Thyroid gland (tissue), 4 donors: Measurements from ENCODE around the gene TIMM17A.

Source experiments
- POLR2A ChIP-seq, 2 donors: fragments of 450-650 bp; IDR thresholded peaks; one replicate each; pipeline ENCODE4 v1.6.1; 2017; ENCODE audit warnings: antibody characterized with exemption in 2 of 2, mild to moderate bottlenecking in 2 of 2, moderate library complexity in 1 of 2
- TF ChIP-seq, protein P1 (sequence below), 6 experiments: fragments of 200-600 bp in 3 of 6; fragments of 450-650 bp in 3 of 6; sonication (generic) in 3 of 6; IDR thresholded peaks; one replicate each; pipeline ENCODE4 v1.5.1; 2016 to 2019; ENCODE audit warnings: antibody characterized with exemption in 6 of 6, mild to moderate bottlenecking in 2 of 6, inconsistent platforms in 1 of 6, moderate library complexity in 1 of 6

DNA sequence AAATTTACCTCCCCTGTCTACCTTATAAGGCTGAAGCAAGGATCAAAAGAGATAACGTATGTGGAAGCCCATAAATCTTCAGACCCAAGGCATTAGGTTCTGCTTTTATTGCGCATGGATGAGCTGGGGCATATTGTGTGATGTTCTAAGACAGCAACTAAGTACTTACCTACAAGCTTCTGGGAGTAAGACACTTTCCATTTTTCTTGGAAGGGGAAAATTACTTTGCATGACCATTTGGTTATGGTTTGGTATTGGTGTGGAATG, 30.1 kb upstream of the TIMM17A start:
- TF ChIP-seq, protein P1, sequence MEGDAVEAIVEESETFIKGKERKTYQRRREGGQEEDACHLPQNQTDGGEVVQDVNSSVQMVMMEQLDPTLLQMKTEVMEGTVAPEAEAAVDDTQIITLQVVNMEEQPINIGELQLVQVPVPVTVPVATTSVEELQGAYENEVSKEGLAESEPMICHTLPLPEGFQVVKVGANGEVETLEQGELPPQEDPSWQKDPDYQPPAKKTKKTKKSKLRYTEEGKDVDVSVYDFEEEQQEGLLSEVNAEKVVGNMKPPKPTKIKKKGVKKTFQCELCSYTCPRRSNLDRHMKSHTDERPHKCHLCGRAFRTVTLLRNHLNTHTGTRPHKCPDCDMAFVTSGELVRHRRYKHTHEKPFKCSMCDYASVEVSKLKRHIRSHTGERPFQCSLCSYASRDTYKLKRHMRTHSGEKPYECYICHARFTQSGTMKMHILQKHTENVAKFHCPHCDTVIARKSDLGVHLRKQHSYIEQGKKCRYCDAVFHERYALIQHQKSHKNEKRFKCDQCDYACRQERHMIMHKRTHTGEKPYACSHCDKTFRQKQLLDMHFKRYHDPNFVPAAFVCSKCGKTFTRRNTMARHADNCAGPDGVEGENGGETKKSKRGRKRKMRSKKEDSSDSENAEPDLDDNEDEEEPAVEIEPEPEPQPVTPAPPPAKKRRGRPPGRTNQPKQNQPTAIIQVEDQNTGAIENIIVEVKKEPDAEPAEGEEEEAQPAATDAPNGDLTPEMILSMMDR (IDR thresholded peaks at IDR 0.05), result no peak
- no peak for TF ChIP-seq POLR2A (IDR thresholded peaks at IDR 0.05)
